GM21447 (cell line): ENCODE results near the gene CTPS2.

Experiments used
- ATAC-seq: cut with Tn5 transposase; IDR thresholded peaks from one replicate; pipeline ENCODE4 v1.9.1; 2021; ENCODE audit not compliant: unreplicated experiment

Gene CTPS2

DNA sequence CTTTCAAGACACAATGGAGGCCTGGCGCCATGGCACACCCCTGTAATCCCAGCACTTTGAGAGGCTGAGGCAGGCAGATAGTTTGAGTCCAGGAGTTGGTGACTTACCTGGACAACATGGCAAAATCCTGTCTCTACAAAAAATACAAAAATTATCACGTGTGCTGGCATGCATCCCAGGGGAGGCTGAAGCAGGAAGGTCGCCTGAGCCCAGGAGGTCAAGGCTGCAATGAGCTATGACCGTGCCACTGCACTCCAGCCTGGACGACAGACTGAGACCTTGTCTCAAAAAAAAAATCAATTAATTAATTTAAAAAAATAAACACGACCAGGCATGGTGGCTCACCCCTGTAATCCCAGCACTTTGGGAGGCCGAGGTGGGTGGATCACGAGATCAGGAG, 2.0 kb upstream of the CTPS2 start:
- ATAC-seq, result no peak

DNA sequence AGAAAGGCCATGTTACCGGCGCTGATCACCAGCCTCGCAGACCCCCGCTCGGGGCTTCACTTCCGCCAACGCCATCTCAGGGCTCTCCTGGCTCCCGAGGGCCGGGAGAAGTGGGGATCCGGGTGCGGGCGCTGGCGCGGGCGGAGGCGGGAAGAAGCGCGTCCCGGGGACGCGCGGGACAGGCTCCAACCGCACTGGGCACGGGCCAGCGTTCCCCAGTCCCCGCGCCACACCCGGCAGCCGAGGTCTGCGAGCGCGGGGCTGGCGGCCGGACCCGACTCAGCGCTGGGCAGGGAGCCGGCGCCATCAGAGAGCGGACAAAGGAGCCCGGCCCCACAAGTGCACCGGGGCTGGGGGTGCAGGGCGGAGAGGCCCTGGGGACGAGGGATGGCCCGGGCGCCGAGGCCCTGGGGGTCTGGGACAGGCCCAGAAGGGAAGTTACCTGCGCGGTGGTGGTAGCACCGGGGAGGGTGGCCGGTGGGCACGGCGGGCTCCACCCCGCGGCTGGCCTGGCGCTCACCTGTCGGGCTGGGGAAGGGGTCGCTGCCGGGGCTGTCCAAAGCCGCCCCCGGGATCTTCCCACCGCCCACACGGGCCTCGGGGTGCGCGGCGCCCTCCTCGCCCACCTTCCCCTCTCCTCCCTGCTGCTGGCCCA, 449 bp downstream of the CTPS2 start:
- peak; percentile 35 for ATAC-seq

- ATAC-seq, result no peak
These were observed 1.2 kb downstream of the CTPS2 start for GRCh38 chrX:16711219-16711811.

DNA sequence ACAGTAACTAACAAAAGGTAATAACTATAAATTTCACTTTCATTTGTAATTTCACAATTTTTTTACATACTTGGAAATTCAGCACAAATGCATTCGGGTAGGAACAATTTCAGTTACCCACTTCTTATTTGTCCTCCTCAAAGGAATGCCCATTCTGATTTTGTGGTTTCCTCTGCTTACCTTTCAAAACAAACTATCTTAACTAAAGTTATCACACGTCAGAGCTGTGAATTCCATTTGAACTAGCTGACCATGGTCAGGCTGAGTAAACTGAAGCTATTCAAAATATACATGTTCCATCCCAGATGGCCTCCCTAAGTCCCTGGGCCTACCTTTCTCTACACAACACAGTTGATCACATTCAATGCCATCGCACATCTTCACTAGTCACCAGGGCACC, 4.5 kb downstream of the CTPS2 start:
- no peak for ATAC-seq

- ATAC-seq, result no peak
These were observed 7.1 kb downstream of the CTPS2 start for GRCh38 chrX:16705370-16705769.

DNA sequence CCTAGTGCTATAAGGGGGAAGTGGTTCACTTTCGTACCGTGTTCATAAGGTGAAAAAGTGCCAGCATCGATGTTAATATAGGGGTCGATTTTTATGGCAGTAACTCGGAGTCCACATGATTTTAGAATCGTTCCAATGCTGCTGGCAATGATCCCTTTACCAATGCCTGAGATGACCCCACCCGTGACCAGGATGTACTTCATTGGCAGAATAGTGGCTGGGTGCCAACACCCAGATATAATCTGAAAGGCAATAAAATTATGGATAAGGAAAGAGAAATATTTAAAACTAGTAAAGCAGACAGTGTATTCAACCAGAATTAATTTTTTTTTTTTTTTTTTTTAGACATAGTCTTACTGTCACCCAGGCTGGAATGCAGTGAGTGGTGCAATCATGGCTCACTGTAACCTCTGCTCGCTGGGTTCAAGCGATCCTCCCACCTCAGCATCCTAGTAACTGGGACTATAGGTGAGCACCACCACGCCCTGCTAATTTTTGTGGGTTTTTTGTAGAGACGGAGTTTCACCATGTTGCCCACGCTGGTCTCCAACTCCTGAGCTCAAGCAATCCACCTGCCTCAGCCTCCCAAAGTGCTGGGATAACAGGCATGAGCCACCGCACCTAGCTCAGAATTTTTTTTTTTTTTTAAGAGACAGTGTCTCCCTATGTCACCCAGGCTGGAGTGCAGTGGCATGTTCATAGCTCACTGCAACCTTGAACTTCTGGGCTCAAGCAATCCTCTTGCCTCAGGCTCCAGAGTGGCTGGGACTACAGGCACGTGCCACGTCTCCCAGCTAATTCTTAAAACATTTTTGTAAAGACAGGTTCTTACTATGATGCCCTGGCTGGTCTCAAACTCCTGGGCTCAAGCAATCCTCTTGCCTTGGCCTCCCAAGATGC, 9.5 kb downstream of the CTPS2 start:
- no peak for ATAC-seq

- ATAC-seq, result no peak
These were observed 11.7 kb downstream of the CTPS2 start for GRCh38 chrX:16700734-16701133.

GRCh38 chrX:16699389-16699788, 13.1 kb downstream of the CTPS2 start:
- no peak for ATAC-seq

- ATAC-seq, result no peak
These were observed 15.5 kb downstream of the CTPS2 start for GRCh38 chrX:16696956-16697355.

DNA sequence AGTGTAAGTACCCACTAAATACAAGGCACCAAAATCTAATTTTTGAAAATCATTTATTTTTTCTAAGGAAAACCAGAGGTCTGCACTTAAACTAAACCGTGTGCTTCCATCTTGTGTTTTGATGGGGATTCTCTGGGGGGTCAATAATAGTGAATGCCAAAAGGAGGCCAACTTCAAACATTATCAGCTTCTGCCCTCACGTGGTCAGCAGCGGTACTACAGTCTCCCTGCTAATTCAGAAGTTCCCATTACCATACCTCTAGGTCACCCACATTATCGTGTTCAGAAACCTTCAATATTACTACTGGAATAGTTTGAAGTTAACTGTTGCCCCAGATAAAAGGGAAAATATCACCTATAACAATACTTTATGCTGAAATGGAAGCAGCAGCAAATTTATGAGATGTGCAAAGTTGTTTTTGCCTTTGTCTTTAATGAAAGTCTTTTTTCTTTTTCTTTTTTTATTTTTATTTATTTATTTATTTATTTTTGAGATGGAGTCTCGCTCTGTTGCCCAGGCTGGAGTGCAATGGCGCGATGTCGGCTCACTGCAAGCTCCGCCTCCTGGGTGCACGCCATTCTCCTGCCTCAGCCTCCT, 17.3 kb downstream of the CTPS2 start:
- no peak for ATAC-seq

- ATAC-seq, result no peak
These were observed 25.0 kb downstream of the CTPS2 start for GRCh38 chrX:16687514-16687913.

DNA sequence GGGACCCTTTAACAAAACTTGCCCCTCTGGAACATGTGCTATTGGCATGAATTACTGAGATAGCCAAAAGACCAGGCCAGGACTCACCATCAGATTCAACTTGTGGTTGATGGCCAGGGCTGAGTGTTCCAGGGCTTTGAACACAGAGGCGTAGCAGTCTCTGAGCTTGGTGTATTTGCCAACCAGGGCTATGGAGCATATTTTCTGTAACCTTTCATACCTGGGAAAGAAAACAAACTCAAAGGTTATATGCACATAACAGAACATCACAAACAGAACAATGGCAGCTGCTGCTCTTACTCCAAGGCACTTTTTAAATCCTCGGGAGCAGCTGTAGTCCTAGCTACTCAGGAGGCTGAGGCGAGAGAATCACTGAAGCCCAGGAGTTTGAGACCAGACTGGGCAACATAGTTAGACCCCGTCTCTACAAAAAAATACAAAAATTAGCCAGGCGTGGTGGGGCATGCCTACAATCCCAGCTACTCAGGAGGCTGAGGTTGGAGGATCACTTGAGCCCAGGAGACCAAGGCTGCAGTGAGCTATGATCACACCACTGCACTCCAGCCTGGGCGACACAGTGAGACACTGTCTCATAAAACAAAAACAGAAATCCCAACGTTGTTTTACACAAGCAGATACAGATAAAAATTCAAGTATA, 29.3 kb downstream of the CTPS2 start:
- no peak for ATAC-seq

DNA sequence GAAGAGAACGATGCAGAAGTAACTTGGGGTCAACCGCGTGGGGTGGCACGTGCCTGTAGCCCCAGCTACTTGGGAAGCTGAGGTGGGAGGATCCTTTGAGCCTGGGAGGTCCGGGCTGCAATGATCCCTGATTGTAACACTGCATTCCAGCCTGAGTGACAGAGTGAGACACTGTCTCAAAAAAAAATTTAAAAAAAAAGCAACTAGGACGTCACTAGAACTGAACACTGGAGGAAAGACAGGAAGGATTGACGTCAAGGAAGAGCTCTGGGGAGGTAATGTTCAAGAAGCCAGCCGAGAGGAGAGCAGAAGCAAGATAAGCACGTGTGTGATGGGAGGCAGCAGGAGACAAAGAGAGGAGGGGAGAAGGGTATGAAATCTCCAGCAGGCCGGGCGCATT, 33.8 kb downstream of the CTPS2 start:
- ATAC-seq, result no peak

GRCh38 chrX:16671005-16671404, 41.5 kb downstream of the CTPS2 start:
- no peak for ATAC-seq

DNA sequence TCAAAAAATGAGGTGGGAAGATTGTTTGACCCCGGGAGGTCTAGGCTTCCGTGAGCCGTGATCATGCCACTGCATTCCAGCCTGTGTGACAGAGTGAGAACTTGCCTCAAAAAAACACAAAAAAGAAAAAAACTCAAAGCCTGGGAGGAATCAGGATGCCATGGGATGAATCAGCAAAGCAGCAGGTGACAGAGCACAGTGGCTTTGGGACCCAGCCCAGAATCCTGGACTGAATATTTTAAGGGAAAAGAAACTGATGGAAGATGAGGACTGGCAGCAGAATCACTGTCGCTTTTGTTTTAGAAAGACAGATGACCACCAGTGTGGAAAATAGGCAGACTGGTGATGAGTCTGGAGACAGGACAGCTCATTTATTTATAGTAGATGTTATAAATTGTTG, 45.9 kb downstream of the CTPS2 start:
- ATAC-seq, result no peak

DNA sequence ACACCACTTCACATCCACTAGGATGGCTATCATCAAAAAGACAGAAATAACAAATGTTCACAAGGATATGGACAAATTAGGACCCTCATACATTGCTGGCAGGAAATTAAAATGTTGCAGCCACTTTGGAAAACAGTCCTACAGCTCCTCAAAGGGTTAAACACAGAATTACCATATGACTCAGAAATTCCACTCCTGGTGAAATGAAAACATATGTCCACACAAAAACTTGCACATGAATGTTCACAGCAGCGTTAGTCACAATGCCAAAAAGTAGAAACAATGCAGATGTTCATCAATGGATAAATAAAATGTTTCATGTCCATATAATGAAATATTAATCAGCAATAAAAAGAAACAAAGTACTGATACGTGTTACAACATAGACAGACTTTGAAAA, 47.4 kb downstream of the CTPS2 start:
- no peak for ATAC-seq

- ATAC-seq, result no peak
These were observed 47.8 kb downstream of the CTPS2 start for GRCh38 chrX:16664626-16665025.

- no peak for ATAC-seq
These were observed 48.4 kb downstream of the CTPS2 start for GRCh38 chrX:16664074-16664473.

DNA sequence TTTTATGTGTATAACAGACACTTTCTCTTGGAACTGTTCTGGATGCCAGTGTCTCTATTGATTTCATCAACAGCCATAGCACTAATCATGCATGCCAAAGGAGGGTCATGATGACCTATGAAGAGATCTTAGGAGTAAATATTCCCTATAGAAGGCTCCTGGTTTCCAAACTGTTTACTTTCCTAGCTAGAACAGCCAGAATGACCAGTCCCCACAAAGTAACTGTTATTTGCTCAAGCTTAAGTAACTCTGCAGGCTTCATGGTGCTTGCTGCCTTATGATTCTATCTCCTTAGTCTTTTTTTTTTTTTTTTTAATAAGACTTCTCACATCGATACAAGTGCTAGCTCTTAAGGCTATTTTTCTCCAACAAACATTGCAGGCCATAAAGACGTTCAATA, 50.1 kb downstream of the CTPS2 start:
- ATAC-seq, result no peak

- ATAC-seq, result no peak
These were observed 51.0 kb downstream of the CTPS2 start for GRCh38 chrX:16661495-16661894.

- ATAC-seq, result no peak
These were observed 53.1 kb downstream of the CTPS2 start for GRCh38 chrX:16659321-16659720.
